HG03175 (cell line): ENCODE measurements around the gene NUFIP2.
"Not testable (repeated sequence)": the region's sequence is repeated elsewhere in the genome, so short reads cannot be mapped to it uniquely, and the experiment has no call there.

ENCODE experiments used
- ATAC-seq: cut with Tn5 transposase; IDR thresholded peaks from one replicate; pipeline ENCODE4 v1.9.1; 2021; ENCODE audit warnings: mild to moderate bottlenecking, moderate library complexity; ENCODE audit not compliant: unreplicated experiment

Gene NUFIP2, protein sequence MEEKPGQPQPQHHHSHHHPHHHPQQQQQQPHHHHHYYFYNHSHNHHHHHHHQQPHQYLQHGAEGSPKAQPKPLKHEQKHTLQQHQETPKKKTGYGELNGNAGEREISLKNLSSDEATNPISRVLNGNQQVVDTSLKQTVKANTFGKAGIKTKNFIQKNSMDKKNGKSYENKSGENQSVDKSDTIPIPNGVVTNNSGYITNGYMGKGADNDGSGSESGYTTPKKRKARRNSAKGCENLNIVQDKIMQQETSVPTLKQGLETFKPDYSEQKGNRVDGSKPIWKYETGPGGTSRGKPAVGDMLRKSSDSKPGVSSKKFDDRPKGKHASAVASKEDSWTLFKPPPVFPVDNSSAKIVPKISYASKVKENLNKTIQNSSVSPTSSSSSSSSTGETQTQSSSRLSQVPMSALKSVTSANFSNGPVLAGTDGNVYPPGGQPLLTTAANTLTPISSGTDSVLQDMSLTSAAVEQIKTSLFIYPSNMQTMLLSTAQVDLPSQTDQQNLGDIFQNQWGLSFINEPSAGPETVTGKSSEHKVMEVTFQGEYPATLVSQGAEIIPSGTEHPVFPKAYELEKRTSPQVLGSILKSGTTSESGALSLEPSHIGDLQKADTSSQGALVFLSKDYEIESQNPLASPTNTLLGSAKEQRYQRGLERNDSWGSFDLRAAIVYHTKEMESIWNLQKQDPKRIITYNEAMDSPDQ

DNA sequence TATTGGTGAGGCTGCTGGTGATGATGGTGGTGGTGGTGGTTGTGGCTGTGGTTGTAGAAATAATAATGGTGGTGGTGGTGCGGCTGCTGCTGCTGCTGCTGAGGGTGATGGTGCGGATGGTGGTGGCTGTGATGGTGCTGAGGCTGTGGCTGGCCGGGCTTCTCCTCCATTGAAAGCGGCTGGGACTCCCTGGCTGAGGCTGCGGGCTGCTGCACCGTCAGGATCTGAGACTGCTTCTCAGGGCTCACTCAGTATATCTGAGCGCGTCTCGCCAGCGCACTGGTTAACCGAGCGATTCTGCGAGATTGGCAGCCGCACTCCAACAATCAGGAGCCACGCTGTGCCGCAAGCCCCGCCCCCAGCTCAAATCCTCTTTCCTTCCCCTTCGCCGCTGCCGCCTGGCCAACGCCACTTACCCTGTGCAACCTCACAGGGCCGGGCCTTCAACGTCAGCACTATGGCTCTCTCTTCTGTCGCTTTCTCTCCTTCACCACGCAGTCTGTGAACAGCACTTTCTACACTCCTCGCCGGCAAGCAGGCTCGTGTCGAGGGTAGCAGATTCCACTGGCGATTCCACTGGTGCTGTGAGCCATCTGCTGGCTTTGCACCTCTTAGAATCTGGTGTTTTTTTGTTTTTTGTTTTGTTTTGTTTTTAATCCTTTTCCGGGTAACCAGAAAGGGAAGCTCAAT lies at the start of gene NUFIP2:
Gene NUFIP2, minus strand, starts transcription at position 259 of the 690 bp plus-strand sequence. Its CDS starts 89 bp downstream, at position 170.
- peak; percentile 85 for ATAC-seq

DNA sequence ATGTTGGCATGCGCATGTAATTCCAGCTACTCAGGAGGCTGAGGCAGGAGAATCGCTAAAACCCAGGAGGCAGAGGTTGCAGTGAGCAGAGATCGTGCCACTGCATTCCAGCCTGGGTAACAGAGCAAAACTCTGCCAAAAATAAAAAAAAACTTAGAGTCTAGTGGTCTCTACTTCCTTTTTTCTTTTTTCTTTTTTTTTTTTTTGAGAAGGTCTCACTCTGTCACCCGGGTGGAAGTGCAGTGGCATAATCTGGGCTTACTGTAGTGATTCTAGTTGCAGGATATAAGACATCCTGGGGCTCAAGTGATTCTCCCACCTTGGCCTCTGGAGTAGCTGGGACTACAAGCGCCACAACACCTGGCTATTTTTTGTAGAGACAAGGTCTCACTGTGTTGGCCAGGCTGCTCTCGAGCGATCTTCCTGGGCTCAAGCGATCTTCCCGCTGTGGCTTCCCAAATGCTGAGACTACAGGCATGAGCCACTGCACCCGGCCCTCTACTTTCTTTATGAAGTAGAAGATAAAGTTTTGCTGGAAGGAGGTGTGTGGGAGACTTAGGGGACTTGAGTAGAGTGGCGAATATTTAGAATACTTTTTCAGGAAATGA lies 48.3 kb upstream of the NUFIP2 start:
- no peak for ATAC-seq

DNA sequence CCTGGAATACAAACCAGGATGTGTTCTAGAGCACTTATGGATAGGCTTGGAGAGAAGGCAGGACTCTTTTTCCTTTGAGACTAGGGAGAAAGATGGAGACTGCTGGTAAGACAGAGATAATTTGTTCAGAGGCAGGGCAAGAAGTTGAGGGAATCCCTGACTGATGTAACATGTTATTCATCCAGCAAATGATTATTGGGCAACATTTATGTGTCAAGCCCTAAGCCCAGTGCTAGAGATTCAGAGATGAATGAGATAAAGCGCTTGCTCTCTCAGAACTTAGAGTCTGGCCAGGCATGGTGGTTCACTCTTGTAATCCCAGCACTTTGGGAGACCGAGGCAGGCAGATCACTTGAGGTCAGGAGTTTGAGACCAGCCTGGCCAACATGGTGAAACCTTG lies 47.8 kb upstream of the NUFIP2 start:
- ATAC-seq, result no peak

DNA sequence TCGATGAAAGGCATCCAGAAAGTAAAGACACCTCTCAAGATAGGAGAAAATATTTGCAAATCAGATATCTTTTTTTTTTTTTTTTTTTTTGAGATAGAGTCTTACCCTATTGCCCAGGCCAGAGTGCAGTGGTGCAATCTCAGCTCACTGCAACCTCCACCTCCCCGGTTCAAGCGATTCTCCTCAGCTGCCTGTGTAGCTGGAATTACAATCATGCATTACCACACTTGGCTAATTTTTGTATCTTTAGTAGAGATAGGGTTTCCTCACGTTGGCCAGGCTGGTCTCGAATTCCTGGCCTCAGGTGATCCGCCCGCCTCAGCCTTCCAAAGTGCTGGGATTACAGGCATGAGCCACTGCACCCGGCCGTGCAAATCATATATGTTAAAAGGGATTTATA lies 45.1 kb upstream of the NUFIP2 start:
- not testable (repeated sequence) for ATAC-seq

DNA sequence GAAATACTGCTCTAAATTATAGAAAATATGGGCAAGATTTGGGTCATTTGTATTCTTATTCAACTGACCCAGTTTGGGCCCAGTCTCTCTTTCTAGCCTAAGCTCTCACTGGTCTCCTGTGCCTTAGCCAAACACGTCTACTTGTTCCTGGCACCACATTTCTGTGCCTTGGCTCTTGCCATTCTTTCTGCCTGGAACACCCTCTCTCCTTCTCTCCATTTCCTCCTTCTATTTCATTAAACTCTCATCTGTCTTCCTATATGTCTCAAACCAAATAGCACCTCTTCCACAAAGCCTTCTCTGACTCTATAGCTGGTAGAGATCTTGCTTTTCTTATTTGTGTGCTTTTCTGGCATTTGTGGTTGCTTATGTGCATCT lies 37.7 kb upstream of the NUFIP2 start:
- ATAC-seq, result no peak

DNA sequence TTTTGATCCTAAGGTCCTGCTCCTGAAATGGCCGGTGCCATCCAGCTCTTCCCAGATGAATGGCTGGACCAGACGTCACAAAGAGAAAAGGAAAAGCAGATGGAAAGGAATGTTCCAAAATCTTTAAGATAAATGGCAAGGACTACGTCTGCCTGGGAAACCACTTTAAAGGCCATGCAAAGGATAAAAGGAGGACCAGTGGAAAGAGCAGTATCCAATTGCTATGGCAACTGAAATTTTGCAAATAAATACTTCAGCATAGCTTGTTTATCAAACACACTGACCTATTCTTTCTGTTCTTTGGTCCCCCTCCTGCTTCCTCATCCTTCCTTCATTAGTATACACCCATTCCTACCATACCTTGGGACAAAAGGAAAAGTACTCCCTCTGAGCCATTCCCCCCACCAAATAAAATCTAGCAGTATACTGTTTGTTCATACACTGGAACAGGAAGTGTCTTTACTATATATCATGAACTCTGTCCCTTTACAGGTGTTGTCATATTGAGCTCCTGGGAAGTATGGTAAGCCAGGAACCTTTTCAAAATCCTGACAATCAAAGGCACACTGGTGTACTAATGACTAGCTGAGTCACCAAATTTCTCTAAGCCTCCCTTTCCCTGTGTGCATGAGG lies 37.2 kb upstream of the NUFIP2 start:
- ATAC-seq, result no peak

DNA sequence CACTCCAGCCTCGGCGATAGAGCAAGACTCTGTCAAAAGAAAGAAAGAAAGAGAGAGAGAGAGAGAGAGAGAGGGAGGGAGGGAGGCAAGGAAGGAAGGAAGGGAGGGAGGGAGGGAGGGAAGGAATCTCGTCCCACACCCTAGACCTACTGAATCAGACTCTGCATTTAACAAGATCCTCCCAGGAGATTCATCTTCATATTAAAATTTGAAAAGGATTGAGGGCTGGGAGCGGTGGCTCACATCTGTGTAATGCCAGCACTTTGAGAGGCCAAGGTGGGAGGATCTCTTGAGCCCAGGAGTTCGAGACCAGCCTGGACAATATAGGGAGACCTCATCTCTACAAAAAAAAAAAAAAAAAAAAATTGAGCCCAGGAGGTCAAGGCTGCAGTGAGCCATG lies 33.5 kb upstream of the NUFIP2 start:
- no peak for ATAC-seq

DNA sequence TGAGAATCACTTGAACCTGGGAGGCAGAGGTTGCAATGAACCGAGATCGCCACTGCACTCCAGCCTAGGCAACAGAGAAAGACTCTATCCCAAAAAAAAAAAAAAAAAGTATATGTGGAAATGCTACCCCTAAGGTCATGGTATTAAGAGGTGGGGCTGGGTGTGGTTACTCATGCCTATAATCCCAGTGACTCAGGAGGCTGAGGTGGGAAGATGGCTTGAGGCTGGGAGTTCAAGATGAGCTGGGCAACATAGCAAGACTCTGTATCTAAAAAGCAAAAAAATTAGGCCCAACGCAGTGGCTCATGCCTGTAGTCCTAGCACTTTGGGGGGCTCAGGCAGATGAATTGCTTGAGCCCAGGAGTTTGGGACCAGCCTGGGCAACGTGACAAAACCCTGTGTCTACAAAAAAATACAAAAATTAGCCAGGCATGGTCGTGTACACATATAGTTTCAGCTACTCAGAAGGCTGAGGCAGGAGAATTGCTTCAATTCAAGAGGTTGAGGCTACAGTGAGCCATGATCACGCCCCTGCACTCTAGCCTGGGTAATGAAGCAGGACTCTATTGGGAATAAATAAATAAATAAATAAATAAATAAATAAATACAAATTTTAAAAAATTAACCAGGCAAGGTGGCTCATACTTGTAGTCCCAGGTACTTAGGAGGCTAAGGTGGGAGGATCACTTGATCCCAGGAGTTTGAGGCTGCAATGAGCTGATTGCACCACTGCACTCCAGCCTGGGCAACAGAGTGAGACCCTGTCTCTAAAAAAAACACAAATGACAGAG lies 32.3 kb upstream of the NUFIP2 start:
- ATAC-seq, result no peak

DNA sequence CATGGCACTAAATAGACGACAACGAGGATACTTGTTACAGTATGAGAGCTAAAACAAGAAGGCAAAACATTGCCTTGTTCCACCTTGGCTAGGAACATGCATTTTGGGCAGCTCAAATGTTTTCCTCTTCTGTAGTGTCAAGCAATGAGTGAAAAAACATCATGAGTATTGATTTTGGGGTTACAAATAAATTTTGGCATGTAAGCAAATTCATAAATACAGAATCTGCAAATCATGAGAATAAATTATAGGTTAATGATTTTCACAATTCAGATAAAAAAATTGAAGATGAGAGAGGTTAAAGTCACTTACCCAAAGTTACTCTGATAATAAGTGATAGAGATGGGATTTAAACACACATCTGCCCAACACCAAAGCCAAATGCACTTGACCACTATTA lies 28.4 kb upstream of the NUFIP2 start:
- ATAC-seq, result no peak

DNA sequence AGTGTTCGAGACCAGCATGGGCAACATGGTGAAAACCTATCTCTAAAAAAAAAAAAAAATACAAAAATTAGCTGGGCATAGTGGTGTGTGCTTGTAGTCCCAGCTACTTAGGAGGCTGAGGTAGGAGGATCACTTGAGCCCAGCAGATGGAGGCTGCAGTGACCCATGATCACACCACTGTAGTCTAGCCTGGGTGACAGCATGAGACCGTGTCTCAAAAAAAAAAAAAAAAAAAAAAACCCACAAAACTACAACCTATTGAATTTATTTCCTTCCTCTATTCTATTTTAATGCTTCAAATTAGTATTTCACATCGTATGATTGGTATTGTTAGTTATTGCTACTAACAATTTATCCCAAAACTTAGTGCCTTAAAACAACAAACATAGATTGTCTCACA lies 9.4 kb upstream of the NUFIP2 start:
- no peak for ATAC-seq

DNA sequence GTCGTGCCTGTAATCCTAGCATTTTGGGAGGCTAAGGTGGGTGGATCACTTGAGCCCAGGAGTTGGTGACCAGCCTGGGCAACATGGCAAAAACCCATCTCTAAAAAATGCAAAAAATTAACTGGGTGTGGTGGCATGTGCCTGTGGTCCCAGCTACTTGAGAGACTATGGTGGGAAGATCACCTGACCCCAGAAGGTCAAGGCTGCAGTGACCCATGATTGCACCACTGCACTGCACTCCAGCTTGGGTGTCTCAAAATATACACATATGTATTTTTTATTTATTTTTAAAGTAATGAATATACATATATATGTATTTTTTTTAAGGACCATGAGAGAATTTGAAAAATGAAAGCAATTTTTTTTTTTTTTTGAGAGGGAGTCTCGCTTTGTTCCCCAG lies 5.1 kb upstream of the NUFIP2 start:
- ATAC-seq, result no peak

DNA sequence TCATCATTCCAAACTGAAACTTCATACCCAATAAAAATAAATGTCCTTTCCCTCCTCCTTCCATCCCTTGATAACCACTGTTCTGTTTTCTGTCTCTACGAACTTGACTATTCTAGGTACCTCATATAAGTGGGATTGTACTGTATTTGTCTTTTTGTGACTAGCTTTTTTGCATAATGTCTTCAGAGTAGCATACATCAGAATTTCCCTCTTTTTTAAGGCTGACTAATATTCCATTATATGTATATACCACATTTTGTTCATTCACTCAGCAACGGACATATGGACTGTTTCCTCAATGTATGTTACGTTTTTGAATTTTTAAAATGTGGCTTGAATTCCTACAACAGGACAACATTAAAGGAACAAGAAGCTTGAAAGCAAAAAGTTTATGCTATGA lies 1.5 kb upstream of the NUFIP2 start:
- no peak for ATAC-seq

DNA sequence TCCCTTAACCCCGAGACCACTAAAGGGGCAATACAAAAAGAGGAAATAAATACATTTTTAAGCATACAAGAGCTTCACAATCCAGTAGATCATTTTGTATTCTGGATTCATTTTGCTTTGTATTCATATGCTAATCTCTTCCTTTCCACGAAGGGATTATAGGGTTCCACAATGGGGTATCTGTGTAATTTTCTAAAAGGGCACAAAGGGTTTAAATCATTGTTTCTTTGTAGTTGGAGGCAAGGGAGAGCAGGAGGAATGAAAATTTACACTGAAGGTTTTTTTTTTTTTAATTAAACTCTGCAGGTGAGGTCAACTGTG lies 592 bp upstream of the NUFIP2 start:
- ATAC-seq, result no peak

DNA sequence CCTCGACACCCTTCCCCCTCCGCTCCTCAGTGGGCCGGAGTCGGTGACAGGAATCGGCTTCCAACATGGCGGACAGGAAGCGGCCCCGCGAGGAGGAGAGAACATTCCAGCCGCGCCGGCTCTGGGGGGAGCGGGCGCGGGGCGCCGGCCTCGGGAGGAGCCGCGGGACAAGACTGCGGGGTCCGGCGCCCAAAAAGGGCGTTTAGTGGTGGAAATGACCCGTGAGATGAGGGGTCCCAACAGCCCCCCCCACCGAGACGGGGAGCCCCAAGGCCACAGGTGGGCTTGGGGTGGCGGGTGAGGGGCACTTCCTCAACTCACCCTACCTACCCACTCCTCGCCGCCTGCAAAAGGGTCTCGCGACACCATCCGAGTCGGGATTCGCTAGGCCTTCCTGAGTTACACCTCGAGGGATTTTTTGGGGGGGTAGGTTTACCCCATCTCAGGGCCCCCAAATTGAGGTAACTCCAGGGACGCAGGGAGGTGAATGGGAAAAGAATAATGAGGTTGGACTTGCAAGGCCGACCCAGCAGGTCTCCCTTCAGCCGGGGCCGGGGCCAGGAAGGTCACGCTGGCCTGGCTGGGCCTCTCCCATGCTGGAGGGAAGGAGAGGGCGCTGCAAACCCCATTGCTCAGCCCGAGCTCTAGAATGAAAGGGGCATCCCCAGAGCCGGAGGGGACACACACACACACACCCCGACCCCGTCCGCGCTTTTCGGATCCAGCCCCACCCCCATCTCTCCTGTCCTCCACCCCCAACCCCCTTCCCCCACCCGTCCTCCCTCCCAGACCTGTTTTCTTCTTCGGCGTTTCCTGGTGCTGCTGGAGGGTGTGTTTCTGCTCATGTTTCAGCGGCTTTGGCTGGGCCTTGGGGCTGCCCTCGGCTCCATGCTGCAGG lies 707 bp downstream of the NUFIP2 start:
- ATAC-seq, result no peak

DNA sequence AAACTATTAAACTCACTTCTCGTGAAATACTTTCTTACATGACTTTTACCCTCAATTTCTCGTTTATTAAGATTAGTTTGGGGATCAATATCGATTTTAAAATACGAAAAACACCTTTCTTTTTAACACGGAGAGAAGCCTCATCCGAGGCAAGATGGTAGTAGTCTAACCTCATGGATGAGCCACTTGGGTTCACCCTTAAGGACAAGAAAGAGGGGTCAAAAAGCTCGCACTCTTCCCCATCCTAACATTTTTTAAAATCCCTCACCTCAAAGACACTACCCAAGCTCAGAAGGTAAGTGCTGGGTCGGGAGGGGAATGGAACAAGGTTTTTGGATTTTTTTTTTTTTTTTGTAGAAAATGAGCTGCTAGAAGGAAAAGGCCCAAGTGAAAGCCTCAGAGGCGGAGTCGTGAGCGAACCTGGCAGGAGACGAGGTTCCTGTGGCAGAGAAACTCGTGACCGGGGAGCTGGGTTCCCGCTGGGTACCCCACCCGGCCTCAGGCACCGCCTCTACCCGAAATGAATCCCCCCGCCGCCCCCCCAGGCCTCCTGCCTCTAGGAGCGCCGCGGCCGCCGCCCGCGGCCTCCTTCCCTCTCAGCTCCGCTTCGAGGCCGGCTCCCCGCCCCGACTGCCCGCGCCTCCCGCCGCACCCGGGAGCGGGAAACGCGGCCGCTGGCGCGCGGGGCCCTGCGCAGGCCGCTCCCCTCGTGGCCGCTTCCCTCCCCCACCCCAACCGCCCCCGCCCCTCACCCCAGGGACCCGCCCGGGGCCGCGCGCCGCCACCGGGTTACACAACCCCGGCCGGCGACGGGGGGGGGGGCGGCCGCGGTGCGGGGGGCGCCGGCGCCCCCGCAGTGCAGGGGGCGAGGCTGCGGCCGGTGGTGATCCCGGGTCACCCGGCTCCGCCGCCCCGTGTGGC lies 1.6 kb downstream of the NUFIP2 start:
- no peak for ATAC-seq

DNA sequence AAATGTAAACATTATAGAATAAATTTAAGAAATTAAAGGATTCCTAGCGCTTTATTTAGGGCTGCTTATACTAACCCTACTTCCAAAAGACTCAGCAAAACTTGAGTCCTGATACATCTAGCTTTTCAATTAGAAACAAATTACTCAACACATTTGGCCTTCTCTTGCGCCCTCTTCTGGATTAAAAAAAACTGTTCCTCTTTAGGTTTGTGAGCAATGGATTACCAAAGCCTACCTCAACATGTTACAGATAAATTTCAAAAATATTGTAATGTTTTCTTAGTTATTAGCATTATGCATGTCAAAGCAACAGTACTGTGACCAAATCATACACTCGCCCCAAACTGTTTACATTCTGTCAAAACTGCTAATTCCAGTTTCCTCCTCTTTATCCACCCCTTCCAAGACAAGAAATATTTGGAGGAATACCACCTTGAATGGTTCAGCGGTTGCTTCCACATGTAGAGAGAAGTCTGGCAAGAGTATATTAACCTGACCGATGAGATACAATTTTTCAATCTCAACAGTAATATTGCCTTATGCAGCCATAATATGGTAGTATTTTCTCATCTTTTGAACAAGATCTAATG lies 2.7 kb downstream of the NUFIP2 start:
- no peak for ATAC-seq

DNA sequence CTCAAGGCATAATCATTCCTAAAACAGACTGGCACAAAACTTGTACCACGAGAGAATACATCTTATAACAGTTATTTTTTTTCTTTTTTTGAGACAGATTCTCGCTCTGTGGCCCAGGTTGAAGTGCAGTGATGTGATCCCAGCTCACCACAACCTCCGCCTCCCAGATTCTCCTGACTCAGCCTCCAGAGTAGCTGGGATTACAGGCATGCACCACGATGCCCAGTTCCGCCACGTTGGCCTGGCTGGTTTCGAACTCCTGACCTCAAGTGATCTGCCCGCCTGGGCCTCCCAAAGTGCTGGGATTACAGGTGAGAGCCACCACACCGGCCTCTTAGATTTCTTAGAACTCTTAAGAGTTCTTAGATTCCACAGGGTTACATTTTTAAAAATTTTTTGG lies 4.1 kb downstream of the NUFIP2 start:
- no peak for ATAC-seq

DNA sequence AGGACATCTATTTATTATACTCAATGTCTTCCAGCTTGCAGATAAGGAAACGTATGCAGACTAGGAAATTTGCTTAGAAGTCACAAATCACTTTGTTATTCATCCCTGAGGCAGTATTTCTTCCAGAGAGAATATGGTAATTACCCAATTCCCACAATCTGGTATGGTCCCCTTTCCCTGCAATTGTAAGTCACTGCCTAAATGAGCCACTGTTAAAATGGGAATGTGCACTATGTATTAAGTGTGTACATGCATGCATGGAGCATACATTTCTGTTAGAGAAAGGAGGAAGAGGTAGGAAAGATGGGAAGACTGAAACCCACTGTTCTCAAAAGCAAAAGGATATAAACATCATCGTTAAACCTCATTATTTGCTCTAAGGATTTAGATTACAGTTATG lies 10.0 kb downstream of the NUFIP2 start:
- no peak for ATAC-seq
